Measurements from ENCODE around the gene NME2. TPM values are rescaled to one million over a fixed set of nuclear protein-coding genes. Genes with fewer than 3 reads are reported as not detected.

Gene NME2
- total RNA-seq, 4 donors from 2014 or later: 440 to 570 (median 469) TPM

DNA sequence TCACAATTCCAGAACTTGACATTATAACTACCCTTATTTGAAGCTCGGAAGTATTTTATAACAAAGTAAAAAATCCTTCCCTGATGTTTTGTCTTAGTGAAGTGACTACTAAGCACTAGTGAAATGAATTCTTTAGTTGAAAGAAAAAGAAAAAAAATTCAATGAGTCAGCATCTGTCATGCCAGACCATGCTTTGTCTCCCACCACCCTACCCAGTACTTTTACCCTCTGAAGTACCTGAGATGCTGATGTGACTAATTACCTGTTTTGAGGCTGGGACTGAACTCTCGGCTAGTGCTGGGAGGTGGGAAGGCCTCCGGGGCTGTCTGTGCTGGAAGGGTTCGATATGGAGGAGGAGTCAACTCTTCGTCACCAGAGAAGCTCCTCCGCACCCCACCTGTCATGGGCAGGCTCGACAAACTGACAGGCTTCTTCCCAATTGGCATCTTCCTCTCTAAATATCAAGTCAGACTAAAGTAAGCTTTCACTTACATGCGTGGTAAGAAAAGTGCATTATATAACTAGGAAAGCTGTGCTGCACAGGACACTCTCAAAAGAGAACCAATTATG lies 19.6 kb downstream of the NME2 start:
- DNase-seq (ENCODE audit: low spot score): no peak
- TF ChIP-seq, protein P1, sequence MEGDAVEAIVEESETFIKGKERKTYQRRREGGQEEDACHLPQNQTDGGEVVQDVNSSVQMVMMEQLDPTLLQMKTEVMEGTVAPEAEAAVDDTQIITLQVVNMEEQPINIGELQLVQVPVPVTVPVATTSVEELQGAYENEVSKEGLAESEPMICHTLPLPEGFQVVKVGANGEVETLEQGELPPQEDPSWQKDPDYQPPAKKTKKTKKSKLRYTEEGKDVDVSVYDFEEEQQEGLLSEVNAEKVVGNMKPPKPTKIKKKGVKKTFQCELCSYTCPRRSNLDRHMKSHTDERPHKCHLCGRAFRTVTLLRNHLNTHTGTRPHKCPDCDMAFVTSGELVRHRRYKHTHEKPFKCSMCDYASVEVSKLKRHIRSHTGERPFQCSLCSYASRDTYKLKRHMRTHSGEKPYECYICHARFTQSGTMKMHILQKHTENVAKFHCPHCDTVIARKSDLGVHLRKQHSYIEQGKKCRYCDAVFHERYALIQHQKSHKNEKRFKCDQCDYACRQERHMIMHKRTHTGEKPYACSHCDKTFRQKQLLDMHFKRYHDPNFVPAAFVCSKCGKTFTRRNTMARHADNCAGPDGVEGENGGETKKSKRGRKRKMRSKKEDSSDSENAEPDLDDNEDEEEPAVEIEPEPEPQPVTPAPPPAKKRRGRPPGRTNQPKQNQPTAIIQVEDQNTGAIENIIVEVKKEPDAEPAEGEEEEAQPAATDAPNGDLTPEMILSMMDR (IDR thresholded peaks at IDR 0.05): no peak
- no peak for ATAC-seq (ENCODE audit: low FRiP score)

DNA sequence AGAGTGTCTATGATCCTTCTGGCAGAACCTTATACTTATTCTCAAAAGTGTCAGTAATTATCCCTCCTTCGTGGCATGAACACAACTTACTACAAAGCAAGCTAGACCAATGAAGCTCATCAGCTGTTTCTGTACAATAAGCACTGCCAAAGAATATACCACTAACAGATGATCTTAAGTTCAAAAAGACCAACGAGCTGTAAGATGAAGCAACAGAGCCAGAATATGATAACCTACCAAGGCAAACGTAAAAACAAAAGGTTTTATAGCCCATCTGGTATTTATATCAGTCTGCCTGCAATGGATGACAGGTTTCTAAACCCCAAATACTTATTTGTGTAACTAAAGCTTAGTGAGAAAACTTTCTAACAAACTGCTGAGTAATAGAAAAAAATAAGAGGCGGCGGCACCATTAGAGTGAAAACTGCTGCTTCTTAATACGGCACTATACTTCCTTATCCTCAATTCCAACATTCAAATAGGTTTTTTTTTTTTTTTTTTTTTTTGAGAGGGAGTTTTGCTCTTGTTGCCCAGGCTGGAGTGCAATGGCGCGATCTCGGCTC lies 22.1 kb downstream of the NME2 start:
- TF ChIP-seq, protein P1 (IDR thresholded peaks at IDR 0.05): no peak
- DNase-seq (ENCODE audit: low spot score): no peak
- ATAC-seq (ENCODE audit: low FRiP score): no peak

DNA sequence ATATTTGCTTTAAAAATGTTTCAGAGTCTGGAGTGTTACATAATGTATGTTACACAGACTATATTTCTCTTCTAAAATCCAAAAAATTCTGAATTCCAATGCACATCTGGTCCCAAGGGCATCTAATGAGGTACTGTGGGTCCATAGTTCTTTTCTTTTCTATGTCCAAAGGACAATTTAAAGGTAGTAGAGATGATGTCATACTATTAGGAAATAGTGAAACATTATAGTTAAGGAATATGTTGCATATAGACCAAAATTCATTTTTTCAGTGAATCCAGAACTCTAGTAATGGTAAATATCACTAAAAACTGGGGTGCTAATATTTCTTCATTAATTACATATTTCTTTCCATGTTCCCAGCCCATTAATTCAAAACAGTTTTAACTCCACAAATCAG lies 23.0 kb downstream of the NME2 start:
- ATAC-seq (ENCODE audit: low FRiP score) (no peak), DNase-seq (ENCODE audit: low spot score) (no peak)
- TF ChIP-seq, protein P1 (IDR thresholded peaks at IDR 0.05): no peak

DNA sequence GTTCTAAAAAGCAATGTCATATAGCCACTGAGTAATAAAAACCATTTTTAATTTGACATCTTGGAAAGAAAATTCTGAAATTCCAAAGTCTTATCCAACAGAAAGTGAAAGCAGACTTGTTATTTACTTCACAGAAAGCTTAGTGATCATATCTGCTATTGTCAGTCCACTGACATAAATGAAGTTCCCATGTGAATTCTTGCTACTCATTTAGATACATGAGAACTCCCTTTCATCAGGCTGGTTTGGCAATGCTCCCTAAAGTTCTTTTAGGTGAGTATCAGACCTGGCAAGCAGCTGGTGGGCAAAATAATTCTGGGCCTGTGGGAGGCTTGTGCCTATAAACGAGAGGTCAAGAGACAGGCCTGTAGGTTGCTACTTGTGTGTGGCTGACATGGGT lies 23.4 kb downstream of the NME2 start:
- ATAC-seq (ENCODE audit: low FRiP score): peak; percentile 31
- no peak for DNase-seq (ENCODE audit: low spot score)
- TF ChIP-seq, protein P1 (IDR thresholded peaks at IDR 0.05): no peak

DNA sequence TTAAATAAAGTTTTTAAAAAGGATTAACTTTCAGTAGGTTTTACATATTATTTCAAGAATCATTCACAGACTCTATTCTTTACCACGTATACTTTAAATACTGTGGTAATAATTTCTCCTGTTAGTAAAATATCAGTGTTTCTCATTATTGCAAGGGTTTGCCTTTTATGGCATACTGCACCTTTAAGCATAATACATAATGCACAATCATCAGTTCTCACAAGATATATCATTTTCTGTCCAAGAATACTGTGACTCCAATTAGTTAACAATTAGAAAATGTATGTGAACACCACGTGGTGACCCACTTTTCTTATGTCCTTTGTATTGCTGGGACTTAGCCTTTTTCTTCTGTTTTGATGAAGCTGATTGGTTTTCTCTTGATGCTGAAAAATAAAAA lies 25.7 kb downstream of the NME2 start:
- DNase-seq (ENCODE audit: low spot score): no peak
- TF ChIP-seq, protein P1 (IDR thresholded peaks at IDR 0.05): no peak
- no peak for ATAC-seq (ENCODE audit: low FRiP score)

DNA sequence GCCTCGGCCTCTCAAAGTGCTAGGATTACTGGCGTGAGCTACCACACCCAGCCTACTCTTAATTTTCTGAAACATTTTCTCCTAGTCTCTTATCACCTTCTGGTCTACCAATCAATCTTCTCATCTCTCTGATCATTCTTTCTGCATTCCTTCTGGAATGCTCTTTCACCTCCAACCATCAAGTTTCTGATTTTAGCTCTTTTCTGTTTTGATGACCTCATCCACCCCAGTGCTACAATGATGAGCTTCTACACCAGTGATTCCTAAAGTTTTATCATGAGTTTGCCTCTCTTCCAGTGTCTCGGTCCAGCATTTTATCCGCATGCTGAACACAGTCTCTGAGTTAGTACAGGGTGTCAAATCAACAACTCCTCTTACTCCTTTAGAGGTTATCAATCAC lies 31.5 kb downstream of the NME2 start:
- TF ChIP-seq, protein P1 (IDR thresholded peaks at IDR 0.05): no peak
- ATAC-seq (ENCODE audit: low FRiP score): no peak

DNA sequence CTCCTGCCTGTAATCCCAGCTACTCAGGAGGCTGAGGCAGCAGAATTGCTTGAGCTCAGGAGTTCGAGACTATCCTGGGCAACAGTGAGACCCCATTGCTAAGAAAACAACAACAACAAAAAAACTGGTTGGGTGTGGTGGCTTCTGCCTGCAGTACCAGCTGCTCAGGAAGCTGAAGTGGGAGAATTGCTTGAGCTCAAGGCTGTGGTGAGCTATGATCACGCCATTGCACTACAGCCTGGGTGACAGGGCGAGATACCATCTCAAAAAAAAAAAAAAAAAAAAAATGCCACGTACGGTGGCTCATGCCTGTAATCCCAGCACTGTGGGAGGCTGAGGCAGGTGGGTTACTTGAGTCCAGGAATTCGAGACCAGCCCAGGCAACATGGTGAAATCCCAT lies 34.1 kb downstream of the NME2 start:
- TF ChIP-seq, protein P1 (IDR thresholded peaks at IDR 0.05): no peak
- DNase-seq (ENCODE audit: low spot score) (no peak), ATAC-seq (ENCODE audit: low FRiP score) (no peak)

More for the DNA sequence above, 31.5 kb downstream of the NME2 start:
- DNase-seq (ENCODE audit: low spot score): no peak

All from omental fat pad (tissue), 4 donors.